T-helper 2 cell treated with Interferon-gamma antibody and Interleukin-4, amounts not matched to agents 5 μg/mL and 100 μg/mL, for 36 hours (primary cell): ENCODE results near the gene TSHZ2.

ENCODE experiments used
- DNase-seq: peaks from one replicate; pipeline ENCODE4 v3.0.0; 2021; ENCODE audit warnings: low spot score
- H3K27ac Mint-ChIP-seq: one replicate; pipeline ENCODE4 v1.8.0; 2021; ENCODE audit warnings: mild to moderate bottlenecking, mixed read lengths
- H3K27me3 Mint-ChIP-seq: one replicate; pipeline ENCODE4 v1.8.0; 2021; ENCODE audit warnings: low read depth, mixed read lengths
- H3K36me3 Mint-ChIP-seq: one replicate; pipeline ENCODE4 v1.8.0; 2021; ENCODE audit warnings: low read depth, mixed read lengths
- H3K4me1 Mint-ChIP-seq: one replicate; pipeline ENCODE4 v1.8.0; 2021; ENCODE audit warnings: low read depth, mixed read lengths
- H3K4me3 Mint-ChIP-seq: one replicate; pipeline ENCODE4 v1.8.0; 2022; ENCODE audit warnings: mild to moderate bottlenecking, moderate library complexity, mixed read lengths
- H3K9me3 Mint-ChIP-seq: one replicate; pipeline ENCODE4 v1.8.0; 2021; ENCODE audit warnings: mixed read lengths

The TSHZ2 gene

GRCh38 chr20:53057579-53057978, 85.4 kb downstream of the TSHZ2 start:
- H3K9me3 Mint-ChIP-seq, result no peaks in the 10 kb centered on the region
- H3K36me3 Mint-ChIP-seq, result no peaks in the 10 kb centered on the region
- H3K27ac Mint-ChIP-seq, result no peak overlapping the region
- peaks cover 13% of the 10 kb centered on the region for H3K4me1 Mint-ChIP-seq
- H3K4me3 Mint-ChIP-seq, result no peak overlapping the region
- H3K27me3 Mint-ChIP-seq, result no peaks in the 10 kb centered on the region
- no peak for DNase-seq

GRCh38 chr20:53059848-53060247, 87.7 kb downstream of the TSHZ2 start:
- Mint-ChIP-seq H3K4me1 (peaks cover 14% of the 10 kb centered on the region), H3K36me3 (no peaks in the 10 kb centered on the region), H3K27ac (no peak overlapping the region), H3K27me3 (no peaks in the 10 kb centered on the region), H3K9me3 (no peaks in the 10 kb centered on the region), H3K4me3 (no peak overlapping the region)
- DNase-seq, result no peak

GRCh38 chr20:53061192-53062108, 89.3 kb downstream of the TSHZ2 start:
- no peaks in the 10 kb centered on the region for H3K9me3 Mint-ChIP-seq
- peaks cover 14% of the 10 kb centered on the region for H3K4me1 Mint-ChIP-seq
- H3K36me3 Mint-ChIP-seq, result no peaks in the 10 kb centered on the region
- H3K27me3 Mint-ChIP-seq, result no peaks in the 10 kb centered on the region
- DNase-seq, result no peak
- H3K4me3 Mint-ChIP-seq, result no peak overlapping the region
- no peak overlapping the region for H3K27ac Mint-ChIP-seq

GRCh38 chr20:53064935-53065334, 92.8 kb downstream of the TSHZ2 start:
- H3K4me3 Mint-ChIP-seq, result no peak overlapping the region
- DNase-seq, result no peak
- H3K27me3 Mint-ChIP-seq, result no peaks in the 10 kb centered on the region
- no peaks in the 10 kb centered on the region for H3K9me3 Mint-ChIP-seq
- no peak overlapping the region for H3K27ac Mint-ChIP-seq
- peaks cover 2% of the 10 kb centered on the region for H3K36me3 Mint-ChIP-seq
- peaks cover 14% of the 10 kb centered on the region for H3K4me1 Mint-ChIP-seq

GRCh38 chr20:53068241-53068640, 96.1 kb downstream of the TSHZ2 start:
- H3K27me3 Mint-ChIP-seq, result no peaks in the 10 kb centered on the region
- no peaks in the 10 kb centered on the region for H3K9me3 Mint-ChIP-seq
- peaks cover 2% of the 10 kb centered on the region for H3K36me3 Mint-ChIP-seq
- H3K4me1 Mint-ChIP-seq, result peaks cover 4% of the 10 kb centered on the region
- H3K27ac Mint-ChIP-seq, result no peak overlapping the region
- no peak overlapping the region for H3K4me3 Mint-ChIP-seq
- DNase-seq, result no peak

- no peak for DNase-seq
- no peak overlapping the region for H3K27ac Mint-ChIP-seq
- no peak overlapping the region for H3K4me3 Mint-ChIP-seq
- H3K4me1 Mint-ChIP-seq, result peaks cover 7% of the 10 kb centered on the region
- H3K9me3 Mint-ChIP-seq, result no peaks in the 10 kb centered on the region
- no peaks in the 10 kb centered on the region for H3K27me3 Mint-ChIP-seq
- H3K36me3 Mint-ChIP-seq, result peaks cover 2% of the 10 kb centered on the region
Observed at GRCh38 chr20:53069132-53069531, 97.0 kb downstream of the TSHZ2 start.

GRCh38 chr20:53070224-53070623, 98.1 kb downstream of the TSHZ2 start:
- H3K4me3 Mint-ChIP-seq, result no peak overlapping the region
- H3K4me1 Mint-ChIP-seq, result peaks cover 9% of the 10 kb centered on the region
- peaks cover 2% of the 10 kb centered on the region for H3K36me3 Mint-ChIP-seq
- H3K27ac Mint-ChIP-seq, result no peak overlapping the region
- H3K9me3 Mint-ChIP-seq, result no peaks in the 10 kb centered on the region
- DNase-seq, result no peak
- H3K27me3 Mint-ChIP-seq, result no peaks in the 10 kb centered on the region

GRCh38 chr20:53070706-53071392, 98.7 kb downstream of the TSHZ2 start:
- Mint-ChIP-seq H3K36me3 (peaks cover 2% of the 10 kb centered on the region), H3K9me3 (no peaks in the 10 kb centered on the region), H3K27ac (no peak overlapping the region), H3K27me3 (no peaks in the 10 kb centered on the region), H3K4me3 (no peak overlapping the region), H3K4me1 (peaks cover 9% of the 10 kb centered on the region)
- peak; percentile 17 for DNase-seq

GRCh38 chr20:53071833-53072232, 99.7 kb downstream of the TSHZ2 start:
- H3K27me3 Mint-ChIP-seq, result no peaks in the 10 kb centered on the region
- H3K27ac Mint-ChIP-seq, result no peak overlapping the region
- no peak for DNase-seq

GRCh38 chr20:53072923-53073579, 100.9 kb downstream of the TSHZ2 start:
- DNase-seq, result no peak
- Mint-ChIP-seq H3K4me3 (no peak overlapping the region), H3K36me3 (peaks cover 2% of the 10 kb centered on the region), H3K9me3 (no peaks in the 10 kb centered on the region), H3K4me1 (peaks cover 9% of the 10 kb centered on the region), H3K27me3 (no peaks in the 10 kb centered on the region), H3K27ac (no peak overlapping the region)

More at GRCh38 chr20:53071833-53072232, 99.7 kb downstream of the TSHZ2 start:
- Mint-ChIP-seq H3K4me3 (no peak overlapping the region), H3K9me3 (no peaks in the 10 kb centered on the region), H3K4me1 (peaks cover 9% of the 10 kb centered on the region), H3K36me3 (peaks cover 2% of the 10 kb centered on the region)

- Mint-ChIP-seq H3K9me3 (no peaks in the 10 kb centered on the region), H3K27me3 (no peaks in the 10 kb centered on the region), H3K27ac (no peak overlapping the region), H3K4me3 (no peak overlapping the region), H3K4me1 (peaks cover 9% of the 10 kb centered on the region), H3K36me3 (no peaks in the 10 kb centered on the region)
- no peak for DNase-seq
Observed at GRCh38 chr20:53073636-53074415, 101.7 kb downstream of the TSHZ2 start.

- H3K9me3 Mint-ChIP-seq, result no peaks in the 10 kb centered on the region
- no peaks in the 10 kb centered on the region for H3K36me3 Mint-ChIP-seq
- peaks cover 10% of the 10 kb centered on the region for H3K4me1 Mint-ChIP-seq
- no peaks in the 10 kb centered on the region for H3K27me3 Mint-ChIP-seq
- H3K4me3 Mint-ChIP-seq, result no peak overlapping the region
- H3K27ac Mint-ChIP-seq, result no peak overlapping the region
- no peak for DNase-seq
Observed at GRCh38 chr20:53074811-53075314, 102.7 kb downstream of the TSHZ2 start.

- H3K4me3 Mint-ChIP-seq, result no peak overlapping the region
- H3K27ac Mint-ChIP-seq, result no peak overlapping the region
- no peaks in the 10 kb centered on the region for H3K27me3 Mint-ChIP-seq
- no peaks in the 10 kb centered on the region for H3K36me3 Mint-ChIP-seq
- H3K9me3 Mint-ChIP-seq, result no peaks in the 10 kb centered on the region
- H3K4me1 Mint-ChIP-seq, result peaks cover 10% of the 10 kb centered on the region
- DNase-seq, result no peak
Observed at GRCh38 chr20:53076668-53077067, 104.5 kb downstream of the TSHZ2 start.
